Epidermal melanocyte (primary cell): ENCODE results near the gene ZNF236.

Experiments used
- DNase-seq: peaks from one replicate; pipeline ENCODE4 v3.0.0; 2011; ENCODE audit warnings: low spot score; ENCODE audit not compliant: insufficient read length

The ZNF236 gene

DNA sequence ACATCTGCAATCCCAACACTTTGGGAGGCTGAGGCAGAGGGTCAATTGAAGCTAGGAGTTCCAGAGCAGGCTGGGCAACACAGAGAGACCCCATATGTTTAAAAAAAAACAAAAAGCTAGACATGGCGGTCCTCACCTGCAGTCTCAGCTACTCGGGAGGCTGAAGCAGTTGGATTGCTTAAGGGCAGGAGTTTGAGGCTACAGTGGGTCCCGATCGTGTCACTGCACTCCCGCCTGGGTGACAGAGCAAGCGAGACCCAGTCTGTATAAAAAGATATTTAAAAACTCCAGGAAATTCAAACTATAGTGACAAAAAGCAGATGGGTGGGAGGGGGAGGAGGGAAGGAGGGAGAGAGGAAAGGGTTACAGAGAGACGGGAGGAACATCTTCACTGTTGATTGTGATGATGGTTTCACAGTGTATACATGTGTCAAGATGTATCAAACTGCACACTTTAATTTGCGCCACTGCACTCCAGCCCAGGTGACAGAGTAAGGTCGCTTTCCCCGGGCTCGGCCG is 942 bp upstream of the ZNF236 start:
- no peak for DNase-seq

DNA sequence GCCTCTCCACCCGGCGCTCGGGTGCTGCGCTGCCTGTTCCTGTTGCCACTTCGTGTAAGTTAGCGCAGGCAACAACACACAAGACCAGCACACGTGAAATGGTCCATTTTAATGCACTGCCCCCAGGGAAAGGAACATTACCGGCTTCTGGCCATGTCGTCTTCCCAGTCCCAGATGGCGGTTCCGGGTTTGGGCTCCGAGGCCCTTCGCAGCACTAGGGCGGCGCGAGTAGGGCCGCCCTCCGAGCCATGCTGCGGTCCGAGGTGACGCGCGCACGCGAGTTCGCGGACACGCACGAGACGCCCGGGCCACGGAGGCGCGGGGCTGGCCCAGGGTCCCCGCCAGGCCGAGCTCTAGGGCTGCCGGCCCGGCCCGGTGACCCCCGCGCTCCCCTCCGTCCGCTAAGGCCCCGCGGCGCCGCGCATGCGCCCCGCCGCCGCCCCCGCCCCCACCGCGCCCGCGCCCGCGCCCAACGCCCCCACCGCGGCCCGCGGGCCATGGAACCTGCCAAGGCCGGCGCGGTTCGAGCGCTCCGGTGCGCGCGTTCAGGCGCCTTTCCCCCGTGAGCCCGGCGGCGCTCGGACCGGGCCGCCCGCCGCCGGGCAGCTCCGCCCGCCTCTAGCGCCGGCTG is 367 bp upstream of the ZNF236 start:
- peak; percentile 73 for DNase-seq

DNA sequence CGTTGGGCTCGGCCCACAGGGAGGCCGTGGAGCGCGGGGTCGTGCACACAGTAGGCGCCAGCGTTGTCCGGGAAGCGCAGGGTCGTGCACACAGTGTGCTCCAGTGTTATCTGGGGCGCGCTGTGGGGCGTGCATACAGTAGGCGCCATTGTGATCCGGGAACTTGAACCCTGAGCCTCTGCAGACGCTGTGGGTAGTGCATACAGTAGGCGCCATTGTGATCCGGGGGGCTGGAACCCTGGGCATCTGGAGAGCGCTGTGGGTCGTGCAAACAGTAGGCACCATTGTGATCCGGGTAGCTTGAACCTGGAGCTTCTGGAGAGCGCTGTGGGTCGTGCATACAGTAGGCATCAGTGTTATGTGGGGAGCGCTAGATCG is 793 bp downstream of the ZNF236 start:
- DNase-seq = no peak

DNA sequence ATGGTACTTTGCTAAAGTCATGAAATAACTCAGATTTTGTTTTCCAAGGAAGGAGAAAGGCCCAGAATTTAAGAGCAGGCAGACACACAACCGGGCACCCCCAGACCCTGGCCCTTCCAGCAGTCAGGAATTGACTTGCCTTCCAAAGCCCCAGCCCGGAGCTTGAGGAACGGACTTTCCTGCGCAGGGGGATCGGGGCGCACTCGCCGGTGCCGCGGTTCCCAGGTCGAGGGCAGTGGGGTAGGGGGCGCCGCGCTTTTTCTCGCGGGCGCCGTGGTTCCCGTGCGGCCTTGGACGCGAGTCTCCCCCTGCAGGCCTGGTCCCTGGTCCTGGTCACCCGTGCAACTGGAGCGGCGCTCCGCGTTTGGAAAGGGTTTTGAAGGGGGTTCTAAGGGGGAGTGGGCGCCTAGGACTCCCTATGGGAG is 1.2 kb downstream of the ZNF236 start:
- no peak for DNase-seq

DNA sequence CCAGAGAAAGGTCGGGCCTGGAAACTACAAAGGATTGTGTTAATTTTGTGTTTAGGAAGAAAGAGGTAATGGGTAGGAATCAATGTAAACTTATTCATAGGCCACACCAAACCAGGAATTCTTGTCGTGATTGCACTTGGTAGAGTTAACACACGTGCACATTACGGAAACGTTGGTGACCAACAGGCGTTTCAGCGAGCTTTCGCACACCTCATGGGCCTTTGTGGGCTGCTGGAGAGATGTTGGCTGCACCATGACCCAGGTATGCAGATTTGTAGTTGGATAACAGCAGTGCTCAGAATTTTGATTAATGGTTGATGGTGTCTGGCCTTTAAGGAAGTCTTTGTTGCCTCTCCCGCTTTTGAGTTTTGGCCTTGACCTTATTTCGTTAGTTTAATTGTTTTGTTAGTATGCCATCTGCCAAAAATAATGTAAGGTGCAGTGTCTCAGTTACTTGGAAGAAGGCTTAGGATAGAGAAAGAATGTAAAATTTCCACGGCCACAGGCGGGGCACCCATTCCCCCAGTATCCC is 1.9 kb downstream of the ZNF236 start:
- no peak for DNase-seq

DNA sequence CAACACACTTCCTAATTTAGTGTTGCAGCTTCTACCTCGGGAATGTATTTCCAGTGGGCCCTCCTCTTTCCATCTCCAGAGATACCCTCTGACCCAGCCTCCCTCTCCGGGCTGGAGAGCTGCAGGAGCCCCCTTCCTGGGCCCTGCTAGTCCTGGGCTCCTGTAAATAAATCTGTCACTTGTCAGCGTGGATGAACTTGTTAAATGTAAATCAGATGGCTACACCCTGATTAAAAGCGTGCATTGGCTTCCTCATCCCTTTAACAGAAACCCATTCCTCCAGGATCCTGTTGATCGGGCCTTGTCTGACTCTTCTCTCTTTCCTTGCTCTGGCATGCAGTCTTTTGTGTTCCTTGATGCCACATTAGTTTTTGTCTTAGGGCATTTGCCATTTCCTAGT is 2.4 kb downstream of the ZNF236 start:
- DNase-seq = no peak

DNA sequence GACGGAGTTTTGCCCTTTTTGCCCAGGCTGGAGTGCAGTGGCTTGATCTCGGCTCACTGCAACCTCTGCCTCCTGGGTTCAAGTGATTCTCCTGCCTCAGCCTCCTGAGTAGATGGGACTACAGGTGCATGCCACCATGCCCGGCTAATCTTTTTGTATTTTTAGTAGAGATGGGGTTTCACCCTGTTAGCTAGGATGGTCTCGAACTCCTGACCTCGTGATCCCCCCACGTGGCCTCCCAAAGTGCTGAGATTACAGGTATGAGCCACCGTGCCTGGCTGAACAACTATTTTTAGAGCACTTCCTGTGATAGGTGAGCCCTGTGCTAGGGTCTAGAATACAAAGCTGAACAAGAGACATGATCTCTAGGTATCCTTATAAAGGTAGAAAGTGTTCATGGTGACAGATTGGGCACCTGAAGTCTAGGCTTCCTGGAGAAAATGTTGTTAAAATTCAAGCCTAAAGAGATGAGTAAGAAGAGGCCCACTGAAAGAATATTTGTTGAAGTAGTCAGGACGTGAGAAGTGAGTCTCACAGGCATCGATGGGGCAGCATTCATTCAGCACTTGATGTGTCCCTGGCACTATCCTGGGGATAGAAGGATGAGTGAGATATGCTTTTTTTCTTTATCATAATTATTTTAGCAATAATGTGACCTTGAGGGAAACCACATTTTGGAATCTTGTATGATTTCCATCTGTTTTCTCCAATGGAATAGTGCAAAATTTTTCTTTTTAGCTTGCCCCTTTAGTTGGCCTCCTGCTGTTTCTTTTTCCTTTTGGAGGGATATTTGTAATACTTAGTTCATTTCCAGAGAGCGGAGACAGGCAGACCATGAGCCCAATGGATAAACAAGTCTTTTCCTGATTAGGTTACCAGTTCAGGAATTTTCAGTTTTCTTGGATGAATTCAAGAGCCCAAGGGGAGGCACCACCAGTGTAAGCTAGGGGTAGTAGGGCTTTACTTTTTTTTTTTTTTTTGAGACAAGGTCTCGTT is 5.1 kb downstream of the ZNF236 start:
- DNase-seq = no peak

DNA sequence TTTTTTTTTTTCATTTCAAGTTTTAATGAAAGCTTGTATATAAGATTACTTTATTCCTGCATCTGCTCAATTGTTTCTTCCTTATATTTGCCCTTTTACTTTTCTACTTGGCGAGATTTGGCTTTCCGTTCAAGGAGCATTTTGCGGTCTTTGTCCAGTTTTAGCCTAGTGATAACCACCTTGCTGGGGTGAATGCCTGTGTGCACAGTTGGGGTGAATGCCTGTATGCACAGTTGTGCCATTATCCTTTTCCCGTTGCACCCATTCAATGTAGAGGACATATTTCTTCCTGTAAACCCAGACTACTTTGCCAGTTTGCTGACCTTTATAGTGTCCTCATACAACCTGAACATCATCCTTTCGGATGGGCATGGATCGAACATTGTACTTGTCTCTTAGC is 12.0 kb downstream of the ZNF236 start:
- DNase-seq = no peak

DNA sequence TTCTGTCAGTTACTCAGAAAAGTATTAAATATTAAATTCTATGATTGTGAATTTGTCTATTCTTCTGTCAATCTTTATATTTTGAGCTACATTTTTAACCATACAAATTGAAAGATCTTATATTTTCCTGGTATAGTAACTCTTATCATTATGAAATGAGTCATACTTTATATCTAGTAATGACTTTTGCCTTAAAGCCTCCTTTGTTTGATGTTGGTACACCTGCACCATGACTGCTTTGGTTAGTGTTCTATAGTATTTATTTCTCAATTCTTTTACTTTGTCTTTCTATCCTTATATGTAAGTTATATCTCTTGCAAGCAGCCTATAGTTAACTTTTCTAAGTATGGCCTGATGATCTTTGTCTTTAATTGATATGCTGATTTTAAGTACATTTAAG is 13.0 kb downstream of the ZNF236 start:
- DNase-seq = no peak

DNA sequence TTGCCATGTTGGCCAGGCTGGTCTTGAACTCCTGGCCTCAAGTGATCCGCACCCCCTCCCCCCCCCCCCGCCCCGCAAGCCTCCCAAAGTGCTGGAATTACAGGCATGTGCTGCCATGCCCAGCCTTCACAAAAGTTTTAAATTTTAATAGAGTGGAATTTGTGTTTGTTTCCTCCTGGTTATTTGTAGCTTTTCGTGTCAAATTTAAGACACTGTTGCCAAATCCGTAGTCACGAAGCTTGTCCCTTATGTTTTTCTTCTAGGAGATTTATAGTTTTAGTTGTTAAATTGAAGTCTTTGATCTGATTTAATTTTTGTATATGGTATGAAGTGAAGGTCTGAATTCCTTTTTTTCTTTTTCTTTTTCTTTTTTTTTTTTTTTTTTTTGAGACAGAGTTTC is 14.7 kb downstream of the ZNF236 start:
- no peak for DNase-seq

DNA sequence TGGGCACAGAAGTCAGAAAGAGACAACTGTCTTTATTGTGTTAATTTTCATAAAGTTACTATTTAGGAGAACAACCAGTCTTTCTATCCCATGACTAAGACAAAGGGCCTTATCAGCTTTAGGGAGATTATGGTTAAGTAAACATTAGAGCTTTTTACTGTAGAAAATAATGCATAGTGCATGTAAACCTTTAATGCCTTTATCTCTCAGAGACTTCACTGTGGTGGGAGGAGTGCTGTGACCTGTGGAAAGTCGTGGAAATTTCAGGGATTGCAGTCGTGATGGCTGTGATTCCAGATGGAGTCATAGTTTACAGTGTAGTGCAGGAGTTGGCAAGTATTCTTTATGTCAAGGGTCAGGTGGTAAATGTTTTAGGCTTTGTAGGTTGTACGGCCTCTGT is 15.8 kb downstream of the ZNF236 start:
- DNase-seq = no peak

DNA sequence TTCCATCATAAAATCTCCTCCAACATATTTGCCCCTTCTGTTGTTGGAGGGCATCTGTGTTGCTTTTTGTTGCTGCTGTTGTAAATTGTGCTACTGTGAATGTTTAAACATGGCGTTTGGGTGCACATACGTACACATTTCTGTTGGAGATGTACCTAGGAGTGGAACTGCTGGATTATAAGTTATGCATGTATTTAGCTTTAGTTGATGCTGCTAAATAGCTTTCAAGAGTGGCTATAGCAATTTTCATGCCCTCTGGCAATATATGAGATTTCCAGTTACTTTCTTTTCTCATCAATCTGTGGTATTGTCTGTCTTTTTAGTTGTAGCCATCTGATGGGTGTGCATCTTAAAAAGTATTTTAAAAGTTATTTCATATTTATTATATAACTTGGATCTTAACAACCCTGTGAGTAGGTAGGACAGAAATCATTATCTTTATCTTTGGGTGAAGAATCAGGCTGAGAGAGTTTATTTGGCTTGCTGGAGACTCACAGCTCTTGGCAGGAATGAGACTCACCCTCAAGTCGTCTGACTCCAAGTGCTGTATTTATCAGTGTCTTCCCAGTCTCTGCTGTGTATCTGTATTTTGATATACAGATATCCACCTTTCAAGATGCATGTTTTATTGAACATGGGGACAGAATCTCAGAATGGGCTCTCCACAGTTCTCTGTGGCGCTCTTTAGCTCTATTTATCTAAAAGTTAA is 16.9 kb downstream of the ZNF236 start:
- DNase-seq = no peak

DNA sequence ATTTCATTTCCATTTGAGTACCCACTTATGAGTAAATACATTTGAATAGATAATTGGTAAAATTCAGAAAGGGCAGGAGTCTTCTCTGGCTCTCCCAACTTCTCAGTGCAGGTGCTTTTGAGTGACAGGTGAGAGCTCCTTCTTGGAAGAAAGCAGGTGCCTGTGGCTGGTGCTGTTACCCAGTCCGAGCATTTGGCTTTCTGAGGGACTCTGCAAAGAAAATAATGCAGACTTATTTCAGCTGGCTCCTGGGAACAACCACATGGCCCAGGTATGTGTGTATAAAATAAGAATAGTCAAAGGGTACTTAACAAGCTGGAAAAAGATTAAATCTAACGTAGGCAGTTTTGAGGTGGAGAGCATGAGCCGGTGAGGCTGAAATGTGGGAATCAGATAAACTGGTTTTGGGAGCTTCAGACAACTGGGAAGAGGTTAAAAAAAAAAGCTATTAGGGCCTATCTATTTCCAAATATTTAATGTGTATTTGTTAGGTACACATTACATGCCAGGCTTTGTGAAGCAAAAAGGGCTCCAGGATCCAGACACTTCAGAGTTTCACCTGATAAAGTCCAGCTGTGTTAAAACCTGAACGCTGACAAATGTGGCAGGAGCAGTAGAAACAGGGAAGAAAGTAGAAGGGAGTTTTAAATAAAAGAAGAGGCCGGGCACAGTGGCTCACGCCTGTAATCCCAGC is 20.6 kb downstream of the ZNF236 start:
- no peak for DNase-seq

DNA sequence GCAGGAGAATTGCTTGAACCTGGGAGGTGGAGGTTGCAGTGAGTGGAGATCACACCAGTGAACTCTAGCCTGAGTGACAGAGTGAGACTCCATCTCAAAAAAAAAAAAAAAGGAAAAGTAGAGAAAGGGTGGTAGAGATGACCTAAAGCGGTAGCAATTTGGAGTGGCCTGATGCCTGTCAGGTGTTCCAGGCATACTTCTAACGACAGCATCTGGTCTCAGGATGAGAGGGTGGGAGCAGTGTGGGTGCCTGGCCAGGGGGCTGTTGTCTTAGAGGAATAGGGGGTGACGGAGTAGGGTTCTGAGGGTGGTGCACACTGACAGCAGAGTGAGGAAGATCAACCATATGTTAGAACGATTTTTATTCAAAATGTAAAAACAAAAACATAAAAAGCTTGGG is 21.8 kb downstream of the ZNF236 start:
- DNase-seq = no peak

DNA sequence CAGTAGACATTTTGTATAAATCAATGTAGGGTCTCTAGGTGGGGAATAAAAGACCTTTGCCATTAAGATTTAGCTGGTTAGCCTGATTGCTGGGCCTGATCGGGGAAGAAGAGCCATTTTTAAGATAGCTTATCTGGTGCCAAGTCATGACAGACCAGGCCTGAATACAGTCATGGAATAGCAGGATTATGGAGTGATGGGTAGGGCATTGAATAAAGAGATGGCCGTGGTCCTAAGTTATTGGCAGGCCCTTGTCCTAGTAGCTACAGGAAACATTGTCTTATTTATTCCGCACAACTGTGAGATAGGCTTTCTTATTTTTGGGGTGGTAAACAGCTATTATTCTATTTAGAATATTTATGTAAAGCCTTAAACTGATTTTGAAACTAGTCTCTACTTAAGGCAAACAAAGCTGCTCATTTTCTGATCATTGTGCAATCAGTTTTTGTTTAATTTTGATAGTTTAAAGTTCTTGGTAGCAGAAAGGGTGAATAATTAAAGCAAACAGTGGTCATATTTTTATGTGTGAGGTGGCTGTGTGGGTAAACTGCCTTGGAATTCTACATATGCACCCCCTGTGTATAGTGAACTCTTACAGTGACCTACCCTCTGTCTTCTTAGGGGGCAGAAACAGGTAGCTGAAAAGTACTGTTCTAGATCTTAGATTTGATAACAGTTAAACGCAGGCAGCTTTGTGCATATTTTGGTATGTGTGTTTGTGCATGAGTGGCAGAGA is 22.6 kb downstream of the ZNF236 start:
- no peak for DNase-seq

DNA sequence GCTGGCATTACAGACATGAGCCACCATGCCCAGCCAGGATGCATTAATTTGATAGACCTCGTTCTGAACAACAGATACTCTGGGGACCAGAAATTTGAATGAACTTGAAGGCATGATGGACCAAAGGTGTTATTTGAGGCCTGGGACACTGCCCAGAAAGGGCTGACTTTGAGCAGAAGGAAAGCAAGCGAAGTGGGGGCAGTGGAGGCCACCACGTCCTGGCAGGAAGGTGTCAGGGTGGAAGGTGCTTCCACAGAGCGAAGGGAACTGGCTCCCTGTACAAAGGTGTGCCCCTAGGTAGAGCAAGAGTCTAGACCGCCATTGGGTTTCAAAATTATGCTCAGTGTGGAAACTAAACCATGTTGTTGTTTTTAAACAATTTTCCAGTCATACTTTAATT is 23.9 kb downstream of the ZNF236 start:
- no peak for DNase-seq

DNA sequence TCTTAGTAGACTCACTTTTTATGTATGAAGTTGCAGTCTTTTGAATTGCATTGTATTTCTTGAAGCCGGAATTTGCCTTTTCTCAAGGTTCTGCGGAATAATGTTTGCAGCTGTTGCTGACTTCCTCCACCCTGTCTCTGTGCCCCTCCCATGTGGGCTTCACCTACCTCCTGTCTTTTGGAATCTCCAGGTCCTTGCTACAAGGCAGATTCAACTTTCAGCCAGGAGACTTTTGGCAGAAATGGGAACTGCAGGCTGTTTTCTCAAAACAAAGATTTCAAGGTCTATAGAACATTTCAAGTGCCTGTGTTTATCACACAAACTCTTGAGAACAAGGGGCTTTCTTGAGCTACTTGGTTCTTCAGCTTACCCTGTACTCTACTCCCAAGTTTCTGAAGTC is 25.6 kb downstream of the ZNF236 start:
- DNase-seq = no peak

DNA sequence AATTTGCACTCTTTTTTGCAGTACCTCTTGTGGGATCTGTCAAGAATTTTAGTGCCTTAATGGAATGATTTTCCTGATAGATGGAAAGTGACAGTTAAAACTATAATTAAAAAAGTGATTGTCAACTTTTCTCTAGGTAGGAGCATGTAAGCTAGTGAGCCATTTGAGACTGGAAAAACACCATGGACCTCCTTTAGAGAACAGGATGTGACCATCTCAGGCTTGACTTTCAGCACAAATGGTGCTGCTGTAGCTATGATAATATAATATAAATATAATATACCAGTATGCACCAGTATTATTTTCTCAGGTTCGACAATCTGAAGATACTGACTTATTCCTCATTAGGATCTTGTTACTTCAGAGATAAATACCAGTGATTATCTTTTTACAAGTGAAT is 27.8 kb downstream of the ZNF236 start:
- DNase-seq = no peak

DNA sequence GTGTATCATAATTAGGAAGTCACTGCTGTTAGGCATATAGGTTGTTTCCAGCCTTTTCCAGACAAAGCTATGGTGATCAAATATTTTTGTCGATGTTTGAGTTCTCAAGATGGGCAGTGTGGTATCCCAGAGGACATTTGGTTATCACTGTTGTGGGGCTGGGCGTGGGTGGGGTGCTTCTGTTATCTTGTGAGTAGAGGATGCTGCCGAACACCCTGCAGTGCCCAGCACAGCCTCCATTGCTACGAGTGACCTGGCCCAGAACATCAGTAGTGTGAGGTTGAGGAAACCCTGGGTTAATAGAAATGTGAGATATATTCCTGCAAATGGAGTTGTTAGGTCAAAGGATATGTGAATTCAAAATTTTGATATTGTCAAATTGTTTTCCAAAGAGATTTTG is 33.2 kb downstream of the ZNF236 start:
- DNase-seq = no peak

DNA sequence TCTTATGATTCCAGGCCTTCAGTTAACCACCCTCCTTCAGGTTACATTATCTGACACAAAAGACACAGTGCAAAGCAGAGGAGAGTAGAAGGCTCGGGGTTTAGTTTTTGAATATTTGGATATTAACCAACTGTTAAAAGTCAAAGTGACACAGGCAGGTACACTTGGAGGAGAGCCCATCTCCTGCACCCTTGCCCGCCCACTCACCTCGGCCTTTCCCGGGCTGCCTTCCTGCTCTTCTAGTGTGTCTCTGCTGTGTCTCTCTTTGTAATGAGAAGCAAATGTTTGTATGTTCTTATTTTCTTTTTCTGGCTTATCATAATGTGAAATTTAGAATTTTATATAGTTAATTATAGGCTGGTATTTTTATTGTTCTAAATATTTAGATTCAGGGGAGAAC is 35.1 kb downstream of the ZNF236 start:
- DNase-seq = no peak
